ENCODE measurements around the gene SPI1.

SPI1 gene

GRCh38 chr11:47410370-47411264 is 32.3 kb upstream of the SPI1 start:
- H3K27me3 ChIP-seq (ENCODE audit: insufficient read depth, low read length), result no peaks in the 10 kb centered on the region
- H3K4me1 ChIP-seq (ENCODE audit: insufficient read depth, low read length), result peaks cover 15% of the 10 kb centered on the region
- peaks cover 18% of the 10 kb centered on the region for H3K36me3 ChIP-seq (ENCODE audit: insufficient read depth, low read length)
- no peak overlapping the region for H3K4me3 ChIP-seq (ENCODE audit: low read length)
- no peak overlapping the region for H2AFZ ChIP-seq (ENCODE audit: low read depth, low read length)
- H3K9me3 ChIP-seq (ENCODE audit: low read length), result no peaks in the 10 kb centered on the region

GRCh38 chr11:47409440-47410369 is 31.4 kb upstream of the SPI1 start:
- Histone ChIP-seq H3K4me3 (ENCODE audit: low read length) (peak overlapping the region; percentile 86), H3K9me3 (ENCODE audit: low read length) (no peaks in the 10 kb centered on the region), H3K27me3 (ENCODE audit: insufficient read depth, low read length) (no peaks in the 10 kb centered on the region), H2AFZ (ENCODE audit: low read depth, low read length) (no peak overlapping the region), H3K36me3 (ENCODE audit: insufficient read depth, low read length) (peaks cover 11% of the 10 kb centered on the region), H3K4me1 (ENCODE audit: insufficient read depth, low read length) (peaks cover 15% of the 10 kb centered on the region)

DNA sequence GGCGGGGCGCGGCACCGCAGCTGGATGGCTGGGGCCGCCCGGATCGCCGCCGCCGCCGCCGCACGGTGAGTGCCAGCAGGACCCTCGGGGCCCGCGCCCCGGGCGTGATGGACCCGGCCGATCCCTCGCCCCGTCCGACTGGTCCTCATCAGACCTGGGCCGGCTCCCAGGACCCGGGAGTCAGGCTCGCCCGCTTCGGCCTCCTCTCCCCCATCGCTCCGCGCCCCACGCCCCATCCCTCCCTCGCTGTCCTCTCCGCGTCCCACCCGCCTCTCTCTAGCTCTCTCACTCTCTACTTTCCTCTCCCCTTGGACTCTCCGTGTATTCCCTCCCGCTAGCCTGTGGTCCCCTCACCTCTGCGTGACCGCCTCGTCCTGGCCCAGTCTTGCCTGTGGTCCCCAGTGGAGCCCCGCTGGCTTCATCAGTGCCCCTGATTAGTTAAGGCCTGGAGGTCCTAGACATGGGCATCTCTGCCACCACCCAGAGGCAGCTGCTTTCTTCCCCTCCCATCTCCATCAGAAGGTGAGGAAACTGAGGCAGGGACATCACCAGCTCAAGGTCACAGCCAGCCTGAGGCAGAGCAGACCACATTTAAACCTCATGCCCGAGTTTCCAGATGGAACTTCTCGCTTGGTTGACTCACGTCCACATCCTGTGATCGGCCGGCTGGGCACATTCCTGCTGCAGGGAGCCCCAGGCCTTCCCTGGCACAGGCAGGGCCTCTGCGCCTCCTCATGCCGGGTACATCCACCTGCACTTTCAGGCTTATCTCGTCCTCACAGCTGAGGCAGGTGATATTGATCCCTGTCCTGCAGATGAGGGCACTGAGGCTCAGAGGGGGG is 30.5 kb upstream of the SPI1 start:
- Histone ChIP-seq H3K27me3 (ENCODE audit: insufficient read depth, low read length) (no peaks in the 10 kb centered on the region), H3K9me3 (ENCODE audit: low read length) (no peaks in the 10 kb centered on the region), H3K4me3 (ENCODE audit: low read length) (peak overlapping the region; percentile 86), H3K4me1 (ENCODE audit: insufficient read depth, low read length) (peaks cover 15% of the 10 kb centered on the region), H2AFZ (ENCODE audit: low read depth, low read length) (peak overlapping the region; percentile 89), H3K36me3 (ENCODE audit: insufficient read depth, low read length) (peaks cover 6% of the 10 kb centered on the region)

DNA sequence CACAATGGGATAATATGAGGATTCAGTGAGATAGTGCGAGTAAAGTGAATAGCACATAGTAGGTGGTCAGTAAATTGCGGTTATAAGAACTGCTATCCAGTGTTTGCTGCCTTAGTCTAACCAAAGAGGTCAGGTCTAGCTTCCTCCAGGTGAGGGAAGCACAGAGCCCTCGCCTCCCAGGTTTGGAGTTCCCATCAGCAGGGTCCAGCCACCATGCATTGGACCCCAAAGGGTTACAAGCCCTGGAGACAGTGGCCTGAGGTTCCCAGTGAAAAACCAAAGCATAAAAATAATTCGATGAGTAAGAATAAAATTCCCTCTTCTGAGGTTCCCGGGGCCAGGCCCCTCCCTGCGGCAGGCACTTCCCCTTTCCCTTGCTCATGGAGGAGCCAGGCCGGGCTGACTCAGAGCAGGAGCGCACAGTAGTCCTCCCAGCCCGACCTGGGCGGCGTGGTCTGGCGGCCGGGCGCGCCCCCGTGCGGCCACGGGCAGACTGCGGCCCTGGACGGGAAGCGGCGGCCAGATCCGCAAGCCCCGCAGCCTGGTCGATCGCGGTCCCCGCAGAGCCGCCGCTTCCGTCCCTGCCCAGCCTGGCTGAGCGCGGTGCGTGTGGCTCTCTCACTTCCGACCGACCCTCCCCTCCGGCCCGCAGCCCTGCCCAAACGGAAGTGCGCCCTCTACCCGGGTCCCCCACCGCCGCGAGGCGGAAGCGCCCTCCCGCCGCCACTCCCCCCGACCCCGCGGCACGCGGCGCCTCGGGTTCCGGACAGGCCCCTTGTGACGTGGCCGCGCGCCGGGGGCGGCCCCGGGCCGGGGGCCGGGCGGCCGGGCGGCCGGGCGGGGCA is 29.6 kb upstream of the SPI1 start, which contains the start of gene SLC39A13:
SLC39A13 (plus strand) TSS at position 845 of the 845 bp plus-strand sequence. CDS start 1,505 bp downstream, outside the sequence.
- Histone ChIP-seq H3K27me3 (ENCODE audit: insufficient read depth, low read length) (no peaks in the 10 kb centered on the region), H3K4me1 (ENCODE audit: insufficient read depth, low read length) (peaks cover 15% of the 10 kb centered on the region), H3K9me3 (ENCODE audit: low read length) (no peaks in the 10 kb centered on the region), H2AFZ (ENCODE audit: low read depth, low read length) (peak within 1 kb of the TSS; percentile 89), H3K36me3 (ENCODE audit: insufficient read depth, low read length) (peaks cover 6% of the 10 kb centered on the region), H3K4me3 (ENCODE audit: low read length) (peak within 1 kb of the TSS; percentile 86)

- Histone ChIP-seq H3K4me1 (ENCODE audit: insufficient read depth, low read length) (peaks cover 15% of the 10 kb centered on the region), H3K27me3 (ENCODE audit: insufficient read depth, low read length) (no peaks in the 10 kb centered on the region), H3K36me3 (ENCODE audit: insufficient read depth, low read length) (peaks cover 6% of the 10 kb centered on the region)
Measured at GRCh38 chr11:47406896-47407745, 28.8 kb upstream of the SPI1 start.

DNA sequence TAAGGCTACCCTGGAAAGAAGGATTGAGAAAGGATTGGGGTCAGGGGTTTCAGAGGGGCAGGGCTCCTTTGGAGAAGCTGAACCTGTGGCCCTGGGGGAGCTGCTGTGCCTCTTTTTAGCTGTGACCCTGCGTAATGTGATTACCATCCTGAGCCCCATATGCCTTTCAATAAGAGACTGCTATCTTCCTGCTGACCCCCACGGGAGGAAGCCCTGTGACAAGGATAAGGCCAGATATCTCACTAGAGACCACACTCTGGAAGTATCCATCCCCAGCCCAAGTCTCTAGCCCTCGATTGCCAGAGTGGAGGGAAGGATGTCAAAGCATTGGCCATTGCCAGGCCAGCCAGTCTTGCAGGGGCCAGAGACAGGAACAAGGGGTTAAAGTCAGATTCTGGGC is 25.2 kb upstream of the SPI1 start:
- Histone ChIP-seq H3K9me3 (ENCODE audit: low read length) (no peaks in the 10 kb centered on the region), H2AFZ (ENCODE audit: low read depth, low read length) (no peak overlapping the region), H3K27me3 (ENCODE audit: insufficient read depth, low read length) (no peaks in the 10 kb centered on the region), H3K4me3 (ENCODE audit: low read length) (no peak overlapping the region), H3K4me1 (ENCODE audit: insufficient read depth, low read length) (peaks cover 15% of the 10 kb centered on the region), H3K36me3 (ENCODE audit: insufficient read depth, low read length) (no peaks in the 10 kb centered on the region)

More at GRCh38 chr11:47406896-47407745, 28.8 kb upstream of the SPI1 start:
- no peaks in the 10 kb centered on the region for H3K9me3 ChIP-seq (ENCODE audit: low read length)
- peak overlapping the region; percentile 33 for H2AFZ ChIP-seq (ENCODE audit: low read depth, low read length)
- peak overlapping the region; percentile 54 for H3K4me3 ChIP-seq (ENCODE audit: low read length)

- no peaks in the 10 kb centered on the region for H3K27me3 ChIP-seq (ENCODE audit: insufficient read depth, low read length)
- peaks cover 15% of the 10 kb centered on the region for H3K4me1 ChIP-seq (ENCODE audit: insufficient read depth, low read length)
- no peaks in the 10 kb centered on the region for H3K9me3 ChIP-seq (ENCODE audit: low read length)
- H3K4me3 ChIP-seq (ENCODE audit: low read length), result no peak overlapping the region
- H3K36me3 ChIP-seq (ENCODE audit: insufficient read depth, low read length), result no peaks in the 10 kb centered on the region
- H2AFZ ChIP-seq (ENCODE audit: low read depth, low read length), result no peak overlapping the region
Measured at GRCh38 chr11:47403135-47403534, 24.8 kb upstream of the SPI1 start.

DNA sequence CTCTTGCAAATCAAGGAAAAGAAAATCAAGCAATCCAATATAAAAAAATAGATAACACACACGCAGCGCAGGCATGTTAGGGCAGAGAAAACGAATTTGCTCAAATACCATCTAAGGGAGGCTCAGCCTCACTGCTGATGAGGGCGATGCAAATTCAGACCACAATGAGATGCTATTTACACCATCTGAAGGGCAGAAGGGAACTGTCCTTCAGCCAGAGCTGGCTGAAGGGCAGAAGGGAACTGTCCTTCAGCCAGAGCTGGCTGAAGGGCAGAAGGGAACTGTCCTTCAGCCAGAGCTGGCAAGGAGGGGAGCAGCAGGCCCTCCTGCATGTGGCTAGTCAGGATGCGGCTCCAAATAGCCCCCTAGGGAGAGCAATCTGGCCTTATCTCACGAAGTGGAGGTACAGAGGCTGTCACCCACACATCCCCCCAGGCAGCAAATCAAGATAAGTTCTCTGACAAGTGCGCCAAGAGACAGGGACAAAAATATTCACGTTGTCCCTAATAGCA is 22.5 kb upstream of the SPI1 start:
- Histone ChIP-seq H3K4me3 (ENCODE audit: low read length) (peak overlapping the region; percentile 40), H3K9me3 (ENCODE audit: low read length) (no peaks in the 10 kb centered on the region)

DNA sequence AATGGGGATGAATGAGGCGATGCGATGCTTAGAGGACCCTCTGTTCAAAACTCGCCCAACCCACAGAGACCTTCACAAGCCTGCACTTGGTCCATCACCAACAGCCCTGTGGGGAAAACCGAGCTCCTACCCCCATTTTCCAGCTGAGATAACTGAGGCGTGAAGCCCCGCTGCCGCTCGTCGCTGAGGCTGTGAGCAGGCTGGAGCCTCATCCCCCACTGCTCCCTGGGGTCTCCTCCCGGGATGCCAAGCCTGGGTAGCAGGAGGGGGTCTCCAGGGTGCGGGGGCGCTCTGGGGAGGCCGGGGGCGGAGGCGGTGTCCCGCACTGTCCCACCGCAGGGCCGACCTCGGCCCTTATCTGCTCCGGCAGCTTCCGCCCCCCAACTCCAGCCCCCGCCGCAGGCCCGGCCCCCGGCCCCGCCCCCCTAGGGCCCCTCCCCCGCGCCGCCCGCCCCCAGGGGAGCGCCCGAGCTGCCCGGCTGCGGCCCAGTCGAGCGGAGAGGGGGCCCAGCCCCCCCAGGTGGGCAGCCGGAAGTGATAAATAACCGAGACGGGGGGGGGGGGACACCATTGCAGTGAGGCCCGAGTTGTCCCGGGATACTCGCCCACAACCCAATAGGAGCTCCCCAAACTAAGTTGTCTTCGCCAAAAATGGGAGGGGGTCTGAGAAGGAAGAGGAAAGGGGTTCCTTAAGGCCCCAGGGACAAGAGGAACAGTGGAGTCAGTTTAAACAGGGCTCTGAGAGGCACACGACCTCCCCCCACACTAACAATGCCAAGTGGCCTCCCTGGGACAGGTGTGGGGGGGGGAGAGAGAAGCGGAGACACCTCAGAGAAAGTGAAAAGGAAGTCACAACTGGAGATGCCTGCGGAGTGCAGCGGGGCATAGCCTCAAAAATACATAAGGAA is 21.8 kb upstream of the SPI1 start:
- Histone ChIP-seq H3K4me1 (ENCODE audit: insufficient read depth, low read length) (peaks cover 11% of the 10 kb centered on the region), H3K36me3 (ENCODE audit: insufficient read depth, low read length) (no peaks in the 10 kb centered on the region), H3K27me3 (ENCODE audit: insufficient read depth, low read length) (no peaks in the 10 kb centered on the region), H3K9me3 (ENCODE audit: low read length) (no peaks in the 10 kb centered on the region), H3K4me3 (ENCODE audit: low read length) (peak overlapping the region; percentile 40), H2AFZ (ENCODE audit: low read depth, low read length) (peak overlapping the region; percentile 73)

More for the DNA sequence above, 22.5 kb upstream of the SPI1 start:
- H3K4me1 ChIP-seq (ENCODE audit: insufficient read depth, low read length), result peaks cover 11% of the 10 kb centered on the region
- H3K27me3 ChIP-seq (ENCODE audit: insufficient read depth, low read length), result no peaks in the 10 kb centered on the region
- H2AFZ ChIP-seq (ENCODE audit: low read depth, low read length), result peak overlapping the region; percentile 73
- H3K36me3 ChIP-seq (ENCODE audit: insufficient read depth, low read length), result no peaks in the 10 kb centered on the region

GRCh38 chr11:47398551-47398950 is 20.2 kb upstream of the SPI1 start:
- Histone ChIP-seq H3K4me3 (ENCODE audit: low read length) (no peak overlapping the region), H3K36me3 (ENCODE audit: insufficient read depth, low read length) (no peaks in the 10 kb centered on the region), H2AFZ (ENCODE audit: low read depth, low read length) (no peak overlapping the region), H3K27me3 (ENCODE audit: insufficient read depth, low read length) (no peaks in the 10 kb centered on the region), H3K4me1 (ENCODE audit: insufficient read depth, low read length) (peaks cover 11% of the 10 kb centered on the region), H3K9me3 (ENCODE audit: low read length) (no peaks in the 10 kb centered on the region)
